PC-3 (cell line): ENCODE measurements around the gene DDX42.

Source experiments
- CTCF ChIP-seq: fragments of 300-600 bp; sonication (generic); conservative IDR thresholded peaks from 2 replicates; pipeline ENCODE4 v1.5.1; 2017; ENCODE audit warnings: antibody characterized with exemption, low read depth, mild to moderate bottlenecking, low read length
- EZH2 ChIP-seq: fragments of 300-600 bp; sonication (generic); IDR thresholded peaks from one replicate; pipeline ENCODE4 v1.6.1; 2017; ENCODE audit warnings: antibody characterized with exemption, mild to moderate bottlenecking, low read length; ENCODE audit not compliant: unreplicated experiment
- EZH2phosphoT487 ChIP-seq: fragments of 300-600 bp; sonication (generic); IDR thresholded peaks from 2 replicates; pipeline ENCODE4 v1.6.1; 2018; ENCODE audit warnings: mild to moderate bottlenecking, antibody characterized with exemption, low read length, borderline replicate concordance

DNA sequence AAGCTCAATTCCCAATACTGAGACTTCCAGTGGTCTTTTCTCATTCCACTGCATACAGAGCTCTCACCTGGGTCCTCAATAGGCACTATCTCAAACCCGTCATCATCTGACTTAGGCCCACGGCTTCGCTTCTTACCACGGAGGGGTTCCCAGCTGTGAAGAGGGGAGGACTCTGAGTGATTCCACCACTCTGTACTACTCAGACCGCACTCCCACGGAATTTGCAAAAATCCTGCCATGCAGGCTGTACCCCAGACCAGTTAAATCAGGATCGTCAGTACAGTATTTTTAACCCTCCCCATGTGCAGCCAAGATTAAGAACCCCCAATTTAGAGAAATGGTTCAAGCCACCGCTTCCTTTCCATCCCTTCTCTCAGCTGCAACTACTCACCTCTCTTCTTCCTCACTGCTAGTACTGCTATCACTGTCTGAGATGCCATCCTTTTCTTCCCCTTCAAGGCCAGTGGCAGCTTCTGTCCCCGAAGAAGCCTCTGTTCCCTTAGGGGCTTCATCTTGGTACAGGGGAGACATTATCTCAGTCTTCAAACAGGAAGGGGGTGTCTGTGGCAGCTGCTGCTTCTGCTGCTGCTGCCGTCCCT, 47.1 kb downstream of the DDX42 start:
- no peak for TF ChIP-seq CTCF
- TF ChIP-seq EZH2: no peak
- no peak for TF ChIP-seq EZH2phosphoT487
